AG09319 (cell line): ENCODE measurements around the gene NDUFB11.

Experiments
- DNase-seq: peaks from one replicate; pipeline ENCODE4 v3.0.0-alpha.2; 2010; ENCODE audit warnings: low read depth; ENCODE audit errors: extremely low read depth
- TF ChIP-seq, protein P1 (sequence below): IDR thresholded peaks from 2 replicates; pipeline ENCODE4 v1.5.1; 2011; ENCODE audit warnings: low read depth, mild to moderate bottlenecking, inconsistent platforms, low read length, moderate library complexity

Gene NDUFB11

DNA sequence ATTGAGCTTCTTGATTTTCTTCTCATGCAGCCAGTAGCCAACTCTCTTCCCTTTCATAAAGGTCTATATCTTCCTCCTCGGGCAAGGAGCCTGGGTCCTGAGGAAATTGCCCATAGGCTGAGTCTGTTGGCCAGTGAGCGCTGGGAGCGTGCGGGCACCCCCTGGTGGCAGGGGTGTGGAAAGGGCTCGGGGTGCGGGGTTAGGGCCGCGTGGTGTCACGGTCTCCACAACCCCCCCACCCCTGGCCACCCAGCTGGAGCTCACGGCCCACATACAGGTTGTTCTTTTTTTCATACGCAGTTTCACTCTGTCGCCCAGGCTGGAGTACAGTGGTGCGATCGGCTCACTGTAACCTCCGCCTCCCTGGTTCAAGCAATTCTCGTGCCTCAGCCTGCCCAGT, 13.6 kb upstream of the NDUFB11 start:
- DNase-seq = no peak
- TF ChIP-seq, protein P1, sequence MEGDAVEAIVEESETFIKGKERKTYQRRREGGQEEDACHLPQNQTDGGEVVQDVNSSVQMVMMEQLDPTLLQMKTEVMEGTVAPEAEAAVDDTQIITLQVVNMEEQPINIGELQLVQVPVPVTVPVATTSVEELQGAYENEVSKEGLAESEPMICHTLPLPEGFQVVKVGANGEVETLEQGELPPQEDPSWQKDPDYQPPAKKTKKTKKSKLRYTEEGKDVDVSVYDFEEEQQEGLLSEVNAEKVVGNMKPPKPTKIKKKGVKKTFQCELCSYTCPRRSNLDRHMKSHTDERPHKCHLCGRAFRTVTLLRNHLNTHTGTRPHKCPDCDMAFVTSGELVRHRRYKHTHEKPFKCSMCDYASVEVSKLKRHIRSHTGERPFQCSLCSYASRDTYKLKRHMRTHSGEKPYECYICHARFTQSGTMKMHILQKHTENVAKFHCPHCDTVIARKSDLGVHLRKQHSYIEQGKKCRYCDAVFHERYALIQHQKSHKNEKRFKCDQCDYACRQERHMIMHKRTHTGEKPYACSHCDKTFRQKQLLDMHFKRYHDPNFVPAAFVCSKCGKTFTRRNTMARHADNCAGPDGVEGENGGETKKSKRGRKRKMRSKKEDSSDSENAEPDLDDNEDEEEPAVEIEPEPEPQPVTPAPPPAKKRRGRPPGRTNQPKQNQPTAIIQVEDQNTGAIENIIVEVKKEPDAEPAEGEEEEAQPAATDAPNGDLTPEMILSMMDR = no peak

DNA sequence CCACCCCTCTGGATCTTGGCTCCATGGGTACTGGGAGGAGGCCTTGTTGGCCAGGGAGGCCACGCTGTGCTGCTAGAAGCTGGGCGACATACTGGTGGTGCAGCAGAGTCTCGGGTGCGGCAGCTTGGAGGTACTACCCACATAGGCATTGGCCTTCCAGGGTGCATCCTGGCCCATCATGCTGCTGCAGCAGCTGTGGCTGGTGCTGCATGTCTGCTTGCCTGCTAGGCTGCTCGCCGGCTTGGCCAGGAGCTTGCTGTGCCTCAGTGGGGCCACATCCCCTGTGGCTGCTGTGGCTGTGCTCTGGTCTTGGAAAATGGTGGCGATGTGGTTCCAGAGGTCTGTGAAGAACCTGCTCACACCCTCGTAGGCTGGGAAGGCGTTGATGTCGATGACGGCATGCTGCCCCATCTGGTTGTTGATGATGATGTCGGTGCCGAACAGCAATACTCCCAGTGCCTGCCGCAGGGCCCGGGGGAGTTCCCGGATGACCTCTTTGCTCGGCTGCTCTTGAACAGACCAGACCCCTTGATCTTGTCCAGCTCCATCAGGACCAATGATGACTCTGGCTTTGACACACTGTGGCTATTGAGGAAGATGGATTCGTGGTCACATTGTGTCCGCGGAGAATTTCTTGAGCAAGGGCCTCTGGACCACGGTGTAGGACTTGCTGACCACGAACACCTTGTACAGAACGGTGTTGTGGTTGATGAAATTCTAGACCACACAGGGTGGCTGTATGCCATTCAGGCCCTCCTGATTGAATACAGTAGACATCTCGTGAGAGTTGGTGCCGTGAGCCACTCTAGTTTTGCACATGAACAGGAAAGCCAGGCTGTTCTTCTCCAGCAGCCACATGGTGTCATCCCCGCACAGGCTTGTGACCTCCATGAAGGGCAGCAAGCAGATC, 12.4 kb upstream of the NDUFB11 start:
- no peak for DNase-seq
- TF ChIP-seq, protein P1 = no peak

DNA sequence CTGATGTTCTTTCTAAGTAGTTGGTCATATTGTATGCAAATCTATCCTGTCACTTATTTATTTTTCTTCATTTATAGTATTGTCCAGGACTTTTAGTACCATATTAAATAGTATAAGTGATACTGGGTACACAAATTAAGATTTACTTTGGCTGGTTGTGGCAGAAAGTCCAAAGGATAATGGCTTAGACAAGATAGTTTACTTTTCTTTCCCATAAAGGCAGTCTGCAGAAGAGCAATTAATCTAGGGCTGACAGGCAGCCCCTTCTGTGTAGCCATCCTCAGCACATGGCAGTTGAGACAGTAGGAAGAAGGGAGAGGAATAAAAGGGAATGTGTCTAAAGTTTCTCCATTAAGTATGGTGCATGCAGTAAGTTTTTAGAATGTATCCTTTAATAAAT, 6.9 kb upstream of the NDUFB11 start:
- TF ChIP-seq, protein P1 = no peak
- DNase-seq = no peak

DNA sequence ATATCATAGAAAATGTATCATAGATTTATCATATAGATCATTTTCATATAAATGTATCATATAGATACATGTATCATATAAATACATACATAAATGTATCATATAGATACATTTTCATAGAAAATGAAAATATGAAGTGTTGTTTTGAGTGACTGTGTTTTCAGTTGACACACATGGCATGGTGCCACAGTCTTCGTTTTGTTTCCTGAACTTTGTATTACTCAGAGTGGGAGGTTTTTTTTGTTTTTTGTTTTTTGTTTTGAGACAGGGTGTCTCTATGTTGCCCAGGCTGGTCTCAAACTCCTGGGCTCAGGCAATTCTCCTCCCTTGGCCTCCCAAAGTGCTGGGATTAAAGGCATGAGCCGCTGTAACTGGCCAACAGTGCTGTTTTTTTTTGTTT, 4.4 kb upstream of the NDUFB11 start:
- TF ChIP-seq, protein P1 = no peak
- no peak for DNase-seq

DNA sequence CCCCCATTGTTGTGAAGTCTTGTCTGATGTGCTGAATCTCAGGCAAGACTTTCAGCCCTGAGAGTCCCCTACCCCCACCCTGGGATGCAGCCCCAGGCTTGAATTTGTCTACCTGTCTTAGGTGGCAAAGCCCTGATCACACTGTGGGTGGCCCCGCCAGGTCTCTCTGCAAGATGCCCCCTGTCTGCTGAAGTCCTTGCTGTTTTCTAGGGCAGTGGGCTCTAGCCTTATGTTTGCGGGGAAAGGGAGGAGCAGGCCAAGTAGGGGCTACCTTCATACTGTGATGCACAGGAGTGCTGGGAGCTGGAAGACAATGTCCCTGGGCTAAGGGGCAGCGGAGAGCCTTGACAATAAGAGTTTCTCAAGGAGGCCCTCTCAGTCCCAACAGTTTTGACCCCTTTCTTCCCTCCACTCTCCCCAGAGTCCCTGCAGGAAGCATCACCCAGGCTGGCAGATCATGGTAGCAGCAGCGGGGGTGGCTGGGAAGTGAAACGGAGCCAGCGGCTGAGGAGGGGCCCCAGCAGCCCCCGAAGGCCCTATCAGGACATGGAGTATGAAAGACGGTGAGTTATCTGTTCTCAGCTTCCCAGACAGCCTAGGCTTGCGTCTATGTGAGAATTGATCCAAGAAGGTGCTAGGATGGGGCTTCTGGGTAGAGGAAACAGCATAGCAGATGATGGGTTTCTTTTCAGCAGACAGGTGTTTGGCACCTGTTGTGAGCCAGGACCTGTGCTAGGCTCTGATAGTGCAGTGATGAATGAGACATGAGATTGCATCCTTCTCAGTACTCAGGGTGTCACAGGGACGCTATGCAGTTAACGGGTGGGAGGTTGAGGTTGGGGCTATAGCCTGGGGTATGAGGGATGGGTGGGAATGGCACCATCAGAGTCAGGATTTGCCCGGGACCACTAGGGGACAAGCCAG, 2.7 kb upstream of the NDUFB11 start:
- DNase-seq = no peak
- TF ChIP-seq, protein P1 = no peak

DNA sequence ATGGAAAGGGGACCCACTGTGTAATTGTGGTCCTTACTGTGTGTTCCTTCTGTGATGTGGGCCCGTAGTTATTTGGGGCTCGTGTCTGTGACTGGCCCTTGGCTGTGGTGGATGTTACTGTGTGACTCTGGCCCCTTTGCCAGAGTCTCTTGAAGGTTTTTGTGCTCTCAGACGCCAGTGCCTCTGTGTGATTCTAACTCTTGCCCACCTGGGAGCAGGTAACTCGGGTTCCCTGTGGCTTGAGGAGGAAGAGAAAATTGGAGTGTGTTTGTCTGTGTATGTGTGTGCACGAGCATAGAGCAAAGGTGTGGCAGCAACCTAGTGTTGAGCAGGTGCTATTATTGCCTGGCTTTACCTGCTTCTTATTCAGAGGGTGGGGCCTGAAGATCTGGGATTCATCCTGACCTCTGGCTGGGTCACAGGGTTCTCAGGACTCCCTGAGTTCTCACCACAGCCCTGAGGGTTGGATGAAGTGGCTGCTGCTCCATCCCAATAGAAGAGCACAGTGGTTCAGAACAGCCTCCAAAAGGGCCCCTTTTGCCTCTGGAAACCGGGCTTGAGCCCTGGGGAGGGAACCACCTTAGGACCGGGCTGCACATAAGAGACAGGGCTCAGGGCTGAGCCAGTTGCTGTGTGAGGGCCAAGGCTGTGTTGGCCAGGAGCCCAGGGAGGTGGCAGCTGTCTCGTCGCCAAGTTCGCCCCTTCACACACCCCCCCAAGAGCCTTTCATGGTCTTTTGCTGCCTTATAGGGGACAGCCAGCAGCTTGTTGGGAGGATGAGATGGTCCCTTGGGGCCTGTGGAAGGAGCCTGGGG, 1.8 kb upstream of the NDUFB11 start:
- DNase-seq = no peak
- TF ChIP-seq, protein P1 = no peak
